Loucy (cell line): ENCODE measurements around the gene CNTN1.

Source experiments
- H2AFZ ChIP-seq: fragments of 200-600 bp; sonication (generic); 2 replicates; pipeline ENCODE4 v1.6.0; 2016; ENCODE audit warnings: antibody characterized with exemption, mild to moderate bottlenecking, low read length, moderate library complexity
- H3F3A ChIP-seq: fragments of 200-600 bp; 2 replicates; pipeline ENCODE4 v1.6.0; 2016; ENCODE audit warnings: antibody characterized with exemption, low read depth, mild to moderate bottlenecking
- H3K27me3 ChIP-seq: fragments of 200-600 bp; sonication (generic); 2 replicates; pipeline ENCODE4 v1.6.1; 2014; ENCODE audit warnings: low read length, mild to moderate bottlenecking; ENCODE audit not compliant: insufficient read depth, poor library complexity, severe bottlenecking
- H3K36me3 ChIP-seq: fragments of 200-600 bp; sonication (generic); 2 replicates; pipeline ENCODE4 v1.6.1; 2016; ENCODE audit warnings: low read length; ENCODE audit not compliant: insufficient read depth
- H3K4me1 ChIP-seq: fragments of 200-600 bp; sonication (generic); 2 replicates; pipeline ENCODE4 v1.5.1; 2014; ENCODE audit warnings: low read length, mild to moderate bottlenecking; ENCODE audit not compliant: insufficient read depth, poor library complexity, severe bottlenecking
- H3K4me2 ChIP-seq: fragments of 200-600 bp; sonication (generic); 2 replicates; pipeline ENCODE4 v1.6.0; 2014; ENCODE audit warnings: antibody characterized with exemption, low read length, low read depth, mild to moderate bottlenecking; ENCODE audit not compliant: poor library complexity, severe bottlenecking
- H3K4me3 ChIP-seq: fragments of 200-600 bp; sonication (generic); 2 replicates; pipeline ENCODE4 v1.5.1; 2014; ENCODE audit warnings: low read length, mild to moderate bottlenecking, mixed read lengths; ENCODE audit not compliant: poor library complexity, severe bottlenecking
- H3K79me2 ChIP-seq: fragments of 200-600 bp; sonication (generic); 2 replicates; pipeline ENCODE4 v1.6.1; 2014; ENCODE audit warnings: low read length; ENCODE audit not compliant: insufficient read depth
- H3K9ac ChIP-seq: fragments of 200-600 bp; sonication (generic); 2 replicates; pipeline ENCODE4 v1.6.0; 2014; ENCODE audit warnings: mild to moderate bottlenecking, low read depth, low read length, moderate library complexity; ENCODE audit not compliant: poor library complexity, severe bottlenecking
- H3K9me2 ChIP-seq: fragments of 200-600 bp; sonication (generic); replicated peaks from 2 replicates; pipeline ENCODE4 v1.6.1; 2016; ENCODE audit warnings: low read depth, low read length, mixed read lengths
- H3K9me3 ChIP-seq: fragments of 200-600 bp; sonication (generic); 2 replicates; pipeline ENCODE4 v1.6.1; 2014; ENCODE audit warnings: mild to moderate bottlenecking, antibody characterized with exemption, low read length, low read depth; ENCODE audit not compliant: insufficient read depth
- H4K20me1 ChIP-seq: fragments of 200-600 bp; sonication (generic); 2 replicates; pipeline ENCODE4 v1.6.0; 2014; ENCODE audit warnings: antibody characterized with exemption, low read length, mild to moderate bottlenecking; ENCODE audit not compliant: insufficient read depth, poor library complexity, severe bottlenecking
- EZH2phosphoT487 ChIP-seq: fragments of 200-600 bp; IDR thresholded peaks from 2 replicates; pipeline ENCODE4 v1.6.1; 2018; ENCODE audit warnings: antibody characterized with exemption, mild to moderate bottlenecking, moderate library complexity, borderline replicate concordance
- TF ChIP-seq, protein P1 (sequence below): fragments of 200-600 bp; sonication (generic); conservative IDR thresholded peaks from 2 replicates; pipeline ENCODE4 v1.5.1; 2014; ENCODE audit warnings: mild to moderate bottlenecking, antibody characterized with exemption, low read length

CNTN1 gene

DNA sequence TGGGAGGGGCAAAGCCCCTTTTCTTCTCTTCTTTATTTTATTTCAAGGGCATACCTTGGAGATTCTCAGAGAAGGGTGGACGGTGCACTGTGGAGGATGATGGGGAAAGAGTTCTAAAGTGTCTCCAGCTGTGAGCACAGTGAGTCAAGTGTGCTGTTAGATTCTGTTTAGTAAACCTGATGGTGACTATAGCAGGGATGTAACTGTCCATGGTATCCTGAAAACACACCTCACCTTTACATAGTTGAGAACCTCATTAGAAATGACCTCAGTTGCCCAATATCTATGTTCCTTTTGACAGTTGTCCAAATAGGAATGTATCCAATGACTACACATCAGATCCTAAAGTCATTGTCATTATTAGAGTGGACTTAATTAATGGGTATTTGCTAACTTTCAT is 38.0 kb downstream of the CNTN1 start:
- Histone ChIP-seq H3K27me3 (no peaks in the 10 kb centered on the region), H4K20me1 (no peaks in the 10 kb centered on the region), H3K9me3 (no peaks in the 10 kb centered on the region), H3K9ac (no peak overlapping the region), H3K79me2 (no peaks in the 10 kb centered on the region), H3K36me3 (no peaks in the 10 kb centered on the region), H3K9me2 (no peaks in the 10 kb centered on the region), H3K4me3 (no peak overlapping the region), H2AFZ (no peak overlapping the region), H3K4me1 (no peaks in the 10 kb centered on the region), H3K4me2 (no peak overlapping the region), H3F3A (no peaks in the 10 kb centered on the region)
- TF ChIP-seq EZH2phosphoT487: no peak
- TF ChIP-seq, protein P1, sequence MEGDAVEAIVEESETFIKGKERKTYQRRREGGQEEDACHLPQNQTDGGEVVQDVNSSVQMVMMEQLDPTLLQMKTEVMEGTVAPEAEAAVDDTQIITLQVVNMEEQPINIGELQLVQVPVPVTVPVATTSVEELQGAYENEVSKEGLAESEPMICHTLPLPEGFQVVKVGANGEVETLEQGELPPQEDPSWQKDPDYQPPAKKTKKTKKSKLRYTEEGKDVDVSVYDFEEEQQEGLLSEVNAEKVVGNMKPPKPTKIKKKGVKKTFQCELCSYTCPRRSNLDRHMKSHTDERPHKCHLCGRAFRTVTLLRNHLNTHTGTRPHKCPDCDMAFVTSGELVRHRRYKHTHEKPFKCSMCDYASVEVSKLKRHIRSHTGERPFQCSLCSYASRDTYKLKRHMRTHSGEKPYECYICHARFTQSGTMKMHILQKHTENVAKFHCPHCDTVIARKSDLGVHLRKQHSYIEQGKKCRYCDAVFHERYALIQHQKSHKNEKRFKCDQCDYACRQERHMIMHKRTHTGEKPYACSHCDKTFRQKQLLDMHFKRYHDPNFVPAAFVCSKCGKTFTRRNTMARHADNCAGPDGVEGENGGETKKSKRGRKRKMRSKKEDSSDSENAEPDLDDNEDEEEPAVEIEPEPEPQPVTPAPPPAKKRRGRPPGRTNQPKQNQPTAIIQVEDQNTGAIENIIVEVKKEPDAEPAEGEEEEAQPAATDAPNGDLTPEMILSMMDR: no peak

DNA sequence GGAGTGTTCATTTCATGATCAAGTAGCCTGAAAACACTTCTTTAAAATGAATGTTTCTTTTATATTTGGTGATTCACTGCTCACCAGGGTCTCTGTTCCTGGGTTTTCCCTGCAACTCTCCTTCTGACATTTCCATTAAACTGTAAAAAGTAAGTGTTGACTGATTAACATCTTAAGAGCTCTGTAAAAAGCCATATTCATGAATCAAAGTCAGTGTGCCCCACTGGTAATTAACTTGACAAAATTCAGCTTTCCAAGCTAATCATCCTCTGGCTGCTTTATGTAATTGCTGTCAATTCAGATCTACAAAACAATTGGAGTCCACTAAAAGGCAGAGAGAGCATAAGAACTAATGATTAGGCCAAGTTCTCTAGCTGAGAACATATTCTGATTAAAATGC is 41.6 kb downstream of the CNTN1 start:
- Histone ChIP-seq H3K9me2 (no peaks in the 10 kb centered on the region), H3K36me3 (no peaks in the 10 kb centered on the region), H3K4me1 (no peaks in the 10 kb centered on the region), H3K4me2 (no peak overlapping the region), H3F3A (no peaks in the 10 kb centered on the region), H3K4me3 (no peak overlapping the region), H4K20me1 (no peaks in the 10 kb centered on the region), H3K79me2 (no peaks in the 10 kb centered on the region), H2AFZ (no peak overlapping the region), H3K9me3 (no peaks in the 10 kb centered on the region), H3K27me3 (no peaks in the 10 kb centered on the region), H3K9ac (no peak overlapping the region)
- TF ChIP-seq, protein P1: no peak
- TF ChIP-seq EZH2phosphoT487: no peak

DNA sequence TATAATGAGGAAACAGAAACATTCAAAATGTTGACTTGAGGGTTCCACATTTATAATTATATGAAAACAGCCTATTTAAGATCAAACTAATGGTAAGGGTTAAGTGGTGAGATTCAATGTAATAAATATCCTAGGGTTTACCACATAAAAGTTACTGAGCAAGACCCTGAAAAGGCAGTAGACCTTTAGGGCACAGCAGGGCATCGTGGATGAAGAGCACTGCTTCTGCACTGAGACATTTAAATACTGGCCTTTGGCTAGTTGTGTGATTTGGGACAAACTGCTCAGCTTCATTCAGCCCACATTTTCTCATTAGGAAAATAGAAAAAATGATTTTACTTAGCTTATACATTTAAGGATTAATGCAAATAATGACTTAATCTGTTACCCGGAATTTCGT is 42.0 kb downstream of the CNTN1 start:
- no peaks in the 10 kb centered on the region for H3K36me3 ChIP-seq
- H3K79me2 ChIP-seq: no peaks in the 10 kb centered on the region
- no peaks in the 10 kb centered on the region for H3K9me3 ChIP-seq
- no peaks in the 10 kb centered on the region for H3K9me2 ChIP-seq
- H4K20me1 ChIP-seq: no peaks in the 10 kb centered on the region
- no peaks in the 10 kb centered on the region for H3K4me1 ChIP-seq
- H3K9ac ChIP-seq: no peak overlapping the region
- H3K27me3 ChIP-seq: no peaks in the 10 kb centered on the region
- no peak overlapping the region for H2AFZ ChIP-seq
- TF ChIP-seq EZH2phosphoT487: no peak
- TF ChIP-seq, protein P1: no peak
- H3F3A ChIP-seq: no peaks in the 10 kb centered on the region
- H3K4me2 ChIP-seq: no peak overlapping the region
- H3K4me3 ChIP-seq: no peak overlapping the region
